Large intestine (tissue), 3 donors: ENCODE data around the gene SLC8A1. TPM values are rescaled to one million over a fixed set of nuclear protein-coding genes. Genes with fewer than 3 reads are reported as not detected.
A peak's percentile ranks its signal among the peaks of the same experiment; 100 is the strongest.

Experiments
- DNase-seq, 2 donors: peaks; one replicate each; pipeline versions ENCODE4 v3.0.0 to v3.0.0-alpha.2; 2013
- H3K27ac ChIP-seq: one replicate; pipeline ENCODE4 v1.5.1; 2013; ENCODE audit warnings: low read length
- H3K27me3 ChIP-seq: 2 replicates; pipeline ENCODE4 v1.6.1; 2013; ENCODE audit warnings: low read length; ENCODE audit not compliant: control insufficient read depth, insufficient read depth
- H3K36me3 ChIP-seq: 2 replicates; pipeline ENCODE4 v1.6.1; 2013; ENCODE audit warnings: low read length; ENCODE audit not compliant: control insufficient read depth, insufficient read depth
- H3K4me1 ChIP-seq: one replicate; pipeline ENCODE4 v1.6.1; 2013; ENCODE audit warnings: low read length; ENCODE audit not compliant: control insufficient read depth, insufficient read depth
- H3K4me3 ChIP-seq: one replicate; pipeline ENCODE4 v1.5.1; 2013; ENCODE audit warnings: low read length
- H3K9me3 ChIP-seq: one replicate; pipeline ENCODE4 v1.6.1; 2013; ENCODE audit warnings: mild to moderate bottlenecking, low read depth, low read length, moderate library complexity; ENCODE audit not compliant: control insufficient read depth
- WGBS: methylation state at CpG from one replicate; pipeline ENCODE4 v1.1.5; 2013; ENCODE audit warnings: low lambda C conversion rate; ENCODE audit not compliant: insufficient coverage; 5-methylcytosine and 5-hydroxymethylcytosine counted together
- polyA plus RNA-seq: library from polyadenylated mRNA; unstranded; fragments of 120-200 nt; gene quantifications from one replicate; pipeline ENCODE4 v1.2.1, GENCODE V29; 2013

SLC8A1 gene
- polyA plus RNA-seq, 1 donor, result 13.2 TPM

GRCh38 chr2:40299173-40299572 lies 152.7 kb downstream of the SLC8A1 start:
- no peak for DNase-seq
- H3K27me3 ChIP-seq, result no peaks in the 10 kb centered on the region
- H3K27ac ChIP-seq, result no peak overlapping the region
- WGBS, result no CpG with 5 or more reads among the region's 1 CpG
- no peak overlapping the region for H3K4me3 ChIP-seq
- H3K9me3 ChIP-seq, result no peaks in the 10 kb centered on the region
- no peaks in the 10 kb centered on the region for H3K36me3 ChIP-seq
- no peaks in the 10 kb centered on the region for H3K4me1 ChIP-seq

GRCh38 chr2:40298026-40298425 lies 153.9 kb downstream of the SLC8A1 start:
- Histone ChIP-seq H3K9me3 (no peaks in the 10 kb centered on the region), H3K4me1 (no peaks in the 10 kb centered on the region), H3K27ac (no peak overlapping the region), H3K4me3 (no peak overlapping the region), H3K36me3 (no peaks in the 10 kb centered on the region), H3K27me3 (no peaks in the 10 kb centered on the region)
- DNase-seq, result no peak
- WGBS, result 100% methylated on average over 1 of the region's 3 CpGs

- Histone ChIP-seq H3K4me3 (no peak overlapping the region), H3K9me3 (no peaks in the 10 kb centered on the region), H3K4me1 (no peaks in the 10 kb centered on the region), H3K27me3 (no peaks in the 10 kb centered on the region), H3K36me3 (no peaks in the 10 kb centered on the region), H3K27ac (no peak overlapping the region)
- WGBS, result no CpG with 5 or more reads among the region's 1 CpG
- DNase-seq, result no peak
Measured at GRCh38 chr2:40292291-40292690, 159.6 kb downstream of the SLC8A1 start.

- 82% methylated on average over 3 of the region's 7 CpGs for WGBS
- Histone ChIP-seq H3K27me3 (no peaks in the 10 kb centered on the region), H3K9me3 (no peaks in the 10 kb centered on the region), H3K4me1 (no peaks in the 10 kb centered on the region), H3K4me3 (no peak overlapping the region), H3K36me3 (no peaks in the 10 kb centered on the region), H3K27ac (no peak overlapping the region)
- no peak for DNase-seq
Measured at GRCh38 chr2:40289771-40290404, 162.0 kb downstream of the SLC8A1 start.

GRCh38 chr2:40287773-40288172 lies 164.1 kb downstream of the SLC8A1 start:
- no peaks in the 10 kb centered on the region for H3K36me3 ChIP-seq
- no peak for DNase-seq
- H3K9me3 ChIP-seq, result no peaks in the 10 kb centered on the region
- no peak overlapping the region for H3K4me3 ChIP-seq
- WGBS, result no CpG with 5 or more reads among the region's 3 CpGs
- H3K4me1 ChIP-seq, result no peaks in the 10 kb centered on the region
- no peak overlapping the region for H3K27ac ChIP-seq
- H3K27me3 ChIP-seq, result no peaks in the 10 kb centered on the region

GRCh38 chr2:40287195-40287594 lies 164.7 kb downstream of the SLC8A1 start:
- H3K4me3 ChIP-seq, result no peak overlapping the region
- no peak for DNase-seq
- no peaks in the 10 kb centered on the region for H3K27me3 ChIP-seq
- H3K4me1 ChIP-seq, result no peaks in the 10 kb centered on the region
- WGBS, result no CpG with 5 or more reads among the region's 2 CpGs
- no peaks in the 10 kb centered on the region for H3K36me3 ChIP-seq
- no peak overlapping the region for H3K27ac ChIP-seq
- H3K9me3 ChIP-seq, result no peaks in the 10 kb centered on the region

GRCh38 chr2:40286721-40287120 lies 165.2 kb downstream of the SLC8A1 start:
- no CpG with 5 or more reads among the region's 3 CpGs for WGBS
- no peaks in the 10 kb centered on the region for H3K9me3 ChIP-seq
- H3K27me3 ChIP-seq, result no peaks in the 10 kb centered on the region
- H3K36me3 ChIP-seq, result no peaks in the 10 kb centered on the region
- no peak overlapping the region for H3K4me3 ChIP-seq
- H3K4me1 ChIP-seq, result no peaks in the 10 kb centered on the region
- no peak for DNase-seq
- H3K27ac ChIP-seq, result no peak overlapping the region

GRCh38 chr2:40285391-40285790 lies 166.5 kb downstream of the SLC8A1 start:
- no peak for DNase-seq
- no peak overlapping the region for H3K4me3 ChIP-seq
- H3K27ac ChIP-seq, result no peak overlapping the region
- H3K9me3 ChIP-seq, result no peaks in the 10 kb centered on the region
- H3K27me3 ChIP-seq, result no peaks in the 10 kb centered on the region
- H3K4me1 ChIP-seq, result peaks cover 5% of the 10 kb centered on the region
- no peaks in the 10 kb centered on the region for H3K36me3 ChIP-seq

- Histone ChIP-seq H3K27me3 (no peaks in the 10 kb centered on the region), H3K4me1 (peaks cover 6% of the 10 kb centered on the region), H3K4me3 (no peak overlapping the region), H3K36me3 (no peaks in the 10 kb centered on the region), H3K27ac (no peak overlapping the region), H3K9me3 (no peaks in the 10 kb centered on the region)
- WGBS, result no CpG with 5 or more reads among the region's 1 CpG
- no peak for DNase-seq
Measured at GRCh38 chr2:40284797-40285196, 167.1 kb downstream of the SLC8A1 start.

GRCh38 chr2:40283111-40283909 lies 168.6 kb downstream of the SLC8A1 start:
- H3K4me3 ChIP-seq, result no peak overlapping the region
- H3K27ac ChIP-seq, result no peak overlapping the region

GRCh38 chr2:40282428-40282827 lies 169.5 kb downstream of the SLC8A1 start:
- peak in 1 of 2 donors; percentile 22 for DNase-seq
- Histone ChIP-seq H3K4me1 (peaks cover 10% of the 10 kb centered on the region), H3K9me3 (no peaks in the 10 kb centered on the region), H3K27me3 (no peaks in the 10 kb centered on the region), H3K4me3 (no peak overlapping the region), H3K27ac (no peak overlapping the region), H3K36me3 (no peaks in the 10 kb centered on the region)
- WGBS, result 100% methylated on average over 1 of the region's 7 CpGs

More at GRCh38 chr2:40283111-40283909, 168.6 kb downstream of the SLC8A1 start:
- Histone ChIP-seq H3K4me1 (peaks cover 10% of the 10 kb centered on the region), H3K27me3 (no peaks in the 10 kb centered on the region), H3K36me3 (no peaks in the 10 kb centered on the region), H3K9me3 (no peaks in the 10 kb centered on the region)
- WGBS, result 89% methylated on average over 4 of the region's 7 CpGs
- no peak for DNase-seq
